ENCODE results near the gene PLPPR5. TPM values are rescaled to one million over a fixed set of nuclear protein-coding genes. Genes with fewer than 3 reads are reported as not detected.

Gene PLPPR5
- total and polyA plus RNA-seq, 9 of the 15 experiments (the other 6 are each of a cell fraction or from before 2014, with no cell fraction given) = not detected

DNA sequence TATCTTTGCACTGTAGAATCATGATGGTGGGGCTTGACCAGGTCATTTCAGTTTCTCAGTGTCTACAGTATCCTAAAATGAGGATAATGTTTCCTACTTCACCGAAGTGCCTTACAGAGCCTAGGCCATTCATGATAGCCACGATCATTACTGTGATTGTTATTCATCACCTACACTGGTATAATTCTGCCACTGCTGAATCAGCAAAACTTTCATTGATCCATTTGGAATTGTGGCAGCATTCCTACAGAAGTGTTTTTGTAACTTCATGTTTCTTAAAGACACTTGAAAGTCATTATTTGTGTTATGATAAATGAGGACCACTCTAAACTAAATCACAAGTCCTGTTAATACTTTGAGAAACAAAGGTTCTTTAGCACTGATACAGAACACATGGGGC is 6.0 kb upstream of the PLPPR5 start:
- no peak for FAIRE-seq
- WGBS (ENCODE audit: insufficient coverage, low coverage, missing lambda C conversion rate) = 0% methylated on average over 2 of the region's 2 CpGs
- in situ Hi-C loops (cut with MboI) = no loop called here

More for the DNA sequence above, 6.0 kb upstream of the PLPPR5 start:
- Histone ChIP-seq H4K20me1 (replicated peaks; ENCODE audit: control insufficient read depth, insufficient read depth, low read length) (no peaks in the 10 kb centered on the region), H3K4me1 (replicated peaks in 1 of 2; ENCODE audit: control insufficient read depth in 2 of 2, insufficient read depth in 2 of 2, low read length in 2 of 2) (no peaks in the 10 kb centered on the region), H3K27me3 (ENCODE audit: control insufficient read depth in 2 of 2, insufficient read depth in 2 of 2, low read length in 2 of 2) (no peaks in the 10 kb centered on the region), H3K9me1 (ENCODE audit: control insufficient read depth, insufficient read depth, low read length) (no peaks in the 10 kb centered on the region), H3K36me3 (ENCODE audit: control insufficient read depth, insufficient read depth, low read length) (no peaks in the 10 kb centered on the region), H3K9me3 (replicated peaks; ENCODE audit: control insufficient read depth, insufficient read depth, low read depth, low read length) (no peaks in the 10 kb centered on the region), H3K27ac (ENCODE audit: extremely low read depth, low read depth, low read length) (no peak overlapping the region), H3K9ac (ENCODE audit: insufficient read depth in 1 of 2, low read depth in 2 of 2, low read length in 2 of 2) (no peak overlapping the region), H3K4me3 (no peak overlapping the region), H3K79me2 (ENCODE audit: control insufficient read depth, insufficient read depth, low read length) (no peaks in the 10 kb centered on the region), H2AFZ (ENCODE audit: low read depth, low read length) (no peak overlapping the region), H3K4me2 (ENCODE audit: insufficient read depth, low read length) (no peak overlapping the region)
- ChIA-PET CTCF (ENCODE audit: low intra/inter-chr PET ratio) (no interaction called here), POLR2A (no interaction called here)
- no peak for DNase-seq (ENCODE audit: extremely low read depth in 1 of 4, low spot score in 3 of 4)
- intact Hi-C loops (cut with micrococcal nuclease) = no loop called here
- no peak for ATAC-seq
- TF ChIP-seq, protein P1, sequence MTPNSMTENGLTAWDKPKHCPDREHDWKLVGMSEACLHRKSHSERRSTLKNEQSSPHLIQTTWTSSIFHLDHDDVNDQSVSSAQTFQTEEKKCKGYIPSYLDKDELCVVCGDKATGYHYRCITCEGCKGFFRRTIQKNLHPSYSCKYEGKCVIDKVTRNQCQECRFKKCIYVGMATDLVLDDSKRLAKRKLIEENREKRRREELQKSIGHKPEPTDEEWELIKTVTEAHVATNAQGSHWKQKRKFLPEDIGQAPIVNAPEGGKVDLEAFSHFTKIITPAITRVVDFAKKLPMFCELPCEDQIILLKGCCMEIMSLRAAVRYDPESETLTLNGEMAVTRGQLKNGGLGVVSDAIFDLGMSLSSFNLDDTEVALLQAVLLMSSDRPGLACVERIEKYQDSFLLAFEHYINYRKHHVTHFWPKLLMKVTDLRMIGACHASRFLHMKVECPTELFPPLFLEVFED (CRISPR knock-in tag; conservative IDR thresholded peaks at IDR 0.05) = no peak
- TF ChIP-seq C11orf30 (IDR thresholded peaks at IDR 0.05; ENCODE audit: low read depth) (0 out of 2 replicates have a peak, but pooled peaks have one; percentile 27), MAFK (IDR thresholded peaks at IDR 0.05; ENCODE audit: low read length) (peak; percentile 53), ZNF316 (IDR thresholded peaks at IDR 0.05) (peak; percentile 56), MAFF (IDR thresholded peaks at IDR 0.05; ENCODE audit: low read length) (peak; percentile 60; the same call in 1 of the 2 replicates)
- TF ChIP-seq, protein P2, sequence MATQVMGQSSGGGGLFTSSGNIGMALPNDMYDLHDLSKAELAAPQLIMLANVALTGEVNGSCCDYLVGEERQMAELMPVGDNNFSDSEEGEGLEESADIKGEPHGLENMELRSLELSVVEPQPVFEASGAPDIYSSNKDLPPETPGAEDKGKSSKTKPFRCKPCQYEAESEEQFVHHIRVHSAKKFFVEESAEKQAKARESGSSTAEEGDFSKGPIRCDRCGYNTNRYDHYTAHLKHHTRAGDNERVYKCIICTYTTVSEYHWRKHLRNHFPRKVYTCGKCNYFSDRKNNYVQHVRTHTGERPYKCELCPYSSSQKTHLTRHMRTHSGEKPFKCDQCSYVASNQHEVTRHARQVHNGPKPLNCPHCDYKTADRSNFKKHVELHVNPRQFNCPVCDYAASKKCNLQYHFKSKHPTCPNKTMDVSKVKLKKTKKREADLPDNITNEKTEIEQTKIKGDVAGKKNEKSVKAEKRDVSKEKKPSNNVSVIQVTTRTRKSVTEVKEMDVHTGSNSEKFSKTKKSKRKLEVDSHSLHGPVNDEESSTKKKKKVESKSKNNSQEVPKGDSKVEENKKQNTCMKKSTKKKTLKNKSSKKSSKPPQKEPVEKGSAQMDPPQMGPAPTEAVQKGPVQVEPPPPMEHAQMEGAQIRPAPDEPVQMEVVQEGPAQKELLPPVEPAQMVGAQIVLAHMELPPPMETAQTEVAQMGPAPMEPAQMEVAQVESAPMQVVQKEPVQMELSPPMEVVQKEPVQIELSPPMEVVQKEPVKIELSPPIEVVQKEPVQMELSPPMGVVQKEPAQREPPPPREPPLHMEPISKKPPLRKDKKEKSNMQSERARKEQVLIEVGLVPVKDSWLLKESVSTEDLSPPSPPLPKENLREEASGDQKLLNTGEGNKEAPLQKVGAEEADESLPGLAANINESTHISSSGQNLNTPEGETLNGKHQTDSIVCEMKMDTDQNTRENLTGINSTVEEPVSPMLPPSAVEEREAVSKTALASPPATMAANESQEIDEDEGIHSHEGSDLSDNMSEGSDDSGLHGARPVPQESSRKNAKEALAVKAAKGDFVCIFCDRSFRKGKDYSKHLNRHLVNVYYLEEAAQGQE (IDR thresholded peaks at IDR 0.05; ENCODE audit: borderline replicate concordance) = no peak
- TF ChIP-seq, protein P2 (CRISPR knock-in tag; IDR thresholded peaks at IDR 0.05; ENCODE audit: low read depth) = no peak
- no TSS peak for BruUV-seq (replicated peaks)
